Islet precursor cell (in vitro differentiated cells): ENCODE results near the gene CCDC85B.

Experiments used
- DNase-seq: peaks from one replicate; pipeline ENCODE4 v3.0.0-alpha.2; 2018

CCDC85B gene

DNA sequence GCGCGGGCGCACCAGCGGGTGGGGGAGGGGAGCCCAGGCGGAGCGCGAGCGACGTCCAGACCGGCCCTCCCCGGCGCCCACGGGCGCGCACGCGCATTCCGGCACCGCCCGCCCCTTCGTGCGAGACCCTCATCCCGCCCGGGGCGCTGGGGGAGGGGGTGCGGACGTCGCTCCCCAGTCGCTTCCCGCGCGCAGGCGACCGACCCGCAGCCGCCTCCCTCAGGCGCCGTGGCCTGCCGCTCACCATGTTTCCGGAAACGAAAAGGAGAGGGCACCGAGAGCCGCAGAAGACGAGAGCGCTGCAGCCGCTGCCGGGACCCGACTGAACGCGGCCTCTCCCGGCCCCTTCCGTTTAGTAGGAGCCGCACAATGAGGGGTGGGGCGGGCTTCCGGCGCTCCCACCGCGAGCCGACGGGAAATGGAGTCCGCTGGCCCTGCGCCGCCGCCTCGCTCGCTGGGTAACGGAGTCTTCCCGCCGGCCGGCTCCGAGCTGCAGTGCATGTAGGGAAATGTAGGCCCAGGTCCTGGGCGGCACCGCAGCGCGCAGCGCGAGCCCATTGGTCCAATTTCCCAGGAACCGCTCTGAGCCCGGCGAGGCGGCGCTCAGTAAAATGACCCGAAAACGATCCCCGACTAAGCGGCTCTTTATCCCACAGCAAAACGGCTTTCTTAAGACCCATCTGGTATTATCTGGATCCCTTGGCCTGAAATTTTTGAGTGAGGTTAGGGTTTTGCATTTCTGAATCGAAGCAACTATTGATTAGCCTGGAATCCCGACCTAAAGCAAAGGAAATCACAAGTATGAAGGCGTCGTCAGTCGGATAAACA, 32.4 kb upstream of the CCDC85B start, which contains the start of gene CFL1:
CFL1 (minus strand) TSS at position 328 of the 828 bp plus-strand sequence; CDS start at position 247, 81 bp downstream.
- peak; percentile 99 for DNase-seq

DNA sequence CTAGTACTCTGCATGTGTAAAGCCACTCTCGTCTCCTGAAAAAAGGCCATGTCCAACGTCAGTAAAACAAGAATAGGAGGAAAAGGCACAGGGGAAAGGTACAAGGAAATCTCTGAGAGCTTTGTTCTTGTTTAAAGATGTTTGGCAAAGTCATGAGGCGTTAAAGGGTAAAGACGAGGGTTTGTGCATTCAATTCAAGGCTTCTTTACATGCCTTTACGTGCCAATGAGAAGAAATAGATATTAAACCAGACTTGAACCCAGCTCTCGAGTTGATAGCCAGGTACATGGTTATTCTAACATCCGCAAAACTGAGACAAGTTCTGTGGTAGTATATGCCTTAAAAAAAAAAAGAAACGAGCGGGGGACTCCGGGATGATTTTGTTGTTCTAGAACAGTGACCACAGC, 31.8 kb upstream of the CCDC85B start:
- no peak for DNase-seq

DNA sequence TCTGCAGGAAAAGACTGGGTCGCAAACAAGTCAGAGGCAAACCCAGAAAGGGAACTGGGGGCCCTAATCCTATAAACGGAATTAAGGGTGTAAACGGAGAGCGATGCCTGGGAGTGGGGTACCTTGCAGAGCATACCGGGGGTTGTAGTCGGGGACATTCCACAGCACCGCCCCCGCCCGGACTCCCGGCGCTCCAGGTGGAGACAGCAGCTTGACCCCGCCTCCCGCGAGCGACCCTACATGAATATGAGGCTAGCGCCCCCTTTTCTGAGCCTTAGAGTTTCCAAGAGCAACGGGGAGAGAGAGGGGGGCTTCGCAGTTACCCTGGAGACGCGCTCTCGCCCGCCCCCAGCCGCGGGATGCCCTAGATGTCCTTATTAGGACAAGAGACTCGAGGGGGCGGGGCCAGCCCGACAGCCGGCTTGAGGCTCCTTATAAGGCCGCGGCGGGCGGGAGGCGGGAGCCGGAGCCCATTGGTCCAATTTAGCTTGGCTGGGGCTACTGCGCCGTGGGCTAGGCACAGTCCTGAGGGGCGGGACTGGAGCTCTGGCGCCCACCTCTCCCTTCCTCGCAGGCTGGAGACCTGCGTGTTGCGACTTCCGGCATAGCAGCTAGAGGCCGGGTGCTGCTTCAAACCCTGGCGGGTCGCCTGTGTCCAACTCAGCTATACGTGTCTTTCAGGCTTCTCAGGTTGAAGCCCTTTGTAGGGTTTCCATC, 31.2 kb upstream of the CCDC85B start:
- DNase-seq, result peak; percentile 100

DNA sequence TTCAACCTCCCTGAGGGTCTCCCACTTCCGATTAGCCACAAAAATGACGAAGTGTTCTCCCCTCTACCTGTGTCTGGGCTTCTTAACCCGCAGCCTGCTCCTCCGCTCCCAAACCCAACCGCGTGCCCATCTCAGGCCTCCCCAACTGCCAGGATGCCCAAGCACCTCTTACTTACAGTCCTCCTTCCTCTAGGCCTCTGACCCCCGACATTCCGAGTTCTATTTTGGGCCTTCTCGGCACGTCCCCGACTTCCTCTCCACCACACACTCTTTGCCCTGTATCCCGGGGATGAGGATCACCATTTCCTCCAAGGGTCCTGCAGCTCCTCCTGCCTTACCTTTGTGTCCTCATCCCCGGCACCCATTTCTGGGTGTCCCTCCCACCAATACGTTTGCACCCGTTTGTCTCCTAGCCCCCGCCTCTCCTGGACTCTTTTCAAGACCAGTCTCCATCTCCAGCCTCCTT, 30.6 kb upstream of the CCDC85B start:
- no peak for DNase-seq

DNA sequence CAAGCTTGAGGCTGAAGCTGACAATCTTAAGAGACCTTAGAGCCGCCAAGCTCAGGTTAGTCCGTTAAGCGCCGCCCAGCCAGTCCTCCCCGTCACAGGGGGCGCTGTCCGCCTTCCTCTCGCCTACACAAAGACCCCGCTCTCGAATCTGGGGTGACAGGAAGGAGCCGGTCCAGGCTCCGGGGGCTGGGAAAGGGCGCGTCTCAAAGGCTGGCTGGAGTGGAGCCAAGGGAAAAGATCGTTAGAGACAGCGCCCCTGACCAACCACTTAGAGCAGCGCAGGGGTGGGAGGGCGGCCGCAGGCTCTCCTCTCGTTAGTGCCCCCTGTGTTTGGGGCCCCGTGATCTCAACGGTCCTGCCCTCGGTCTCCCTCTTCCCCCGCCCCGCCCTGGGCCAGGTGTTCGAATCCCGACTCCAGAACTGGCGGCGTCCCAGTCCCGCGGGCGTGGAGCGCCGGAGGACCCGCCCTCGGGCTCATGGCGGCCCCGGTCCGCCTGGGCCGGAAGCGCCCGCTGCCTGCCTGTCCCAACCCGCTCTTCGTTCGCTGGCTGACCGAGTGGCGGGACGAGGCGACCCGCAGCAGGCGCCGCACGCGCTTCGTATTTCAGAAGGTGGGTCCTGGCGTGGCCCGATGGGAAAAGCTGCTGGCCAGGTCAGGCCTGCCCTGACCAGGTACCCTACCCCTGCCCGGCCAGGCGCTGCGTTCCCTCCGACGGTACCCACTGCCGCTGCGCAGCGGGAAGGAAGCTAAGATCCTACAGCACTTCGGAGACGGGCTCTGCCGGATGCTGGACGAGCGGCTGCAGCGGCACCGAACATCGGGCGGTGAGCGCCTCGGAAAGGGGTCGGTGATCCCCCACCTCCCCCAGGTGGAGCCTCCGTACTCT, 30.0 kb upstream of the CCDC85B start, which contains the start of gene MUS81:
MUS81 (plus strand) TSS at position 156 of the 887 bp plus-strand sequence; CDS start at position 477, 321 bp downstream.
- DNase-seq, result peak; percentile 98

DNA sequence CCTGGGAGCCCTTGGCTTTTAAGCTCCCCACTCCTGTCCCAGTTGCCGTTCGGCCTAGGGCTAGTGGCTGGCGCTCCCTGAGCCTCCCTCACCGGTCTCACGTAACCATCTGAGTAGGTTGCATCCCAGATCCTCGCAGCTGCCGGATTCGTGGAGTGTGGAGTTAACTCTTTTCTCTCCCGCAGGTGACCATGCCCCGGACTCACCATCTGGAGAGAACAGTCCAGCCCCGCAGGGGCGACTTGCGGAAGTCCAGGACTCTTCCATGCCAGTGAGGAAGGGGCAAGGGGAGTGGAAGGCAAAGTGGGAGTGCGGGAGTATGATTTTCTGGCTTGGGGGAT, 29.3 kb upstream of the CCDC85B start:
- DNase-seq, result no peak

DNA sequence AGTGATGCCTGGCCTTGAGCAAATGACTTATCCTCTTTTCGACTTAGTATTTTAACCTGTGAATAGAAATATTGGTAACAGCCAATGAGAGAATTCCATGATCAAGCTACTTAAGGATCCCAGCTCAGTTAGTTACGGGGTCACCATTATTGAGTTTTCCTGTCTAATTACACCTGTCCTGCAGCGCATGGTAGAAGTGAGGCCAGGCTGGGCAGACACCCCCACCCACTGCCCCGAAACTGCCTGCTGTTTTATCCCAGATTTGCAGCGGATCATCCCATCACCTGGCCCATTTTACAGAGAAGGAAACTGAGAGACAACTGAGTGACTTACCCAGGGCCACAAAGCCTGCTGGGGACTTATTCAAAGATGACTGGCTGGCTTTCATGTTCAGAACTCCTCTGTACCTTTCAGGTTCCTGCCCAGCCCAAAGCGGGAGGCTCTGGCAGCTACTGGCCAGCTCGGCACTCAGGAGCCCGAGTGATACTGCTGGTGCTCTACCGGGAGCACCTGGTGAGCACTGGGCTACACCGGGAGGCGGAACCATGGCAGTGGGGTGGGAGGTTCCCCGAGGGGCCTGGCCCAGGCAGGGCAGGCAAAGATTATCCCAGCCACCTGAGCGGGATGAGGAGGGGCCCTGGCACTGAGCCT, 28.8 kb upstream of the CCDC85B start:
- no peak for DNase-seq

DNA sequence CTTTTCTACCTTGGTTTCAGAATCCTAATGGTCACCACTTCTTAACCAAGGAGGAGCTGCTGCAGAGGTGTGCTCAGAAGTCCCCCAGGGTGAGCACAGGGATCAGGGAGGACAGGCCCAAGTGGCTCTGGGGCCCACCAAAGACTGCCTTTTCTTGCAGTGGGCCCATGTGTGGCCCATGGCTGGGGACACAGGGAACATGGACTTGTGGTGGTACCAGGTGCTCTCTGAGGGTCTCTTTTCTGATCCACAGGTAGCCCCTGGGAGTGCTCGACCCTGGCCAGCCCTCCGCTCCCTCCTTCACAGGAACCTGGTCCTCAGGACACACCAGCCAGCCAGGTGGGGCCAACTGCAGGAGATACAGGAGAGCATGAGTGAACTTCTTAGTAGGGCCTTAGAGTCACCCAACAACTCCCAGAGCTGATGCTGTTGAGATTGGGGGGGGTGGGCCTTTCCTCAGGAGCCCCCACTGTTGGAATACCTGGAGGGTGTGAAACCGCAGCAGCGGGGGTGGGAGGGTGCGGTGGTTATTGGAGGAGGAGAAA, 28.2 kb upstream of the CCDC85B start:
- no peak for DNase-seq

DNA sequence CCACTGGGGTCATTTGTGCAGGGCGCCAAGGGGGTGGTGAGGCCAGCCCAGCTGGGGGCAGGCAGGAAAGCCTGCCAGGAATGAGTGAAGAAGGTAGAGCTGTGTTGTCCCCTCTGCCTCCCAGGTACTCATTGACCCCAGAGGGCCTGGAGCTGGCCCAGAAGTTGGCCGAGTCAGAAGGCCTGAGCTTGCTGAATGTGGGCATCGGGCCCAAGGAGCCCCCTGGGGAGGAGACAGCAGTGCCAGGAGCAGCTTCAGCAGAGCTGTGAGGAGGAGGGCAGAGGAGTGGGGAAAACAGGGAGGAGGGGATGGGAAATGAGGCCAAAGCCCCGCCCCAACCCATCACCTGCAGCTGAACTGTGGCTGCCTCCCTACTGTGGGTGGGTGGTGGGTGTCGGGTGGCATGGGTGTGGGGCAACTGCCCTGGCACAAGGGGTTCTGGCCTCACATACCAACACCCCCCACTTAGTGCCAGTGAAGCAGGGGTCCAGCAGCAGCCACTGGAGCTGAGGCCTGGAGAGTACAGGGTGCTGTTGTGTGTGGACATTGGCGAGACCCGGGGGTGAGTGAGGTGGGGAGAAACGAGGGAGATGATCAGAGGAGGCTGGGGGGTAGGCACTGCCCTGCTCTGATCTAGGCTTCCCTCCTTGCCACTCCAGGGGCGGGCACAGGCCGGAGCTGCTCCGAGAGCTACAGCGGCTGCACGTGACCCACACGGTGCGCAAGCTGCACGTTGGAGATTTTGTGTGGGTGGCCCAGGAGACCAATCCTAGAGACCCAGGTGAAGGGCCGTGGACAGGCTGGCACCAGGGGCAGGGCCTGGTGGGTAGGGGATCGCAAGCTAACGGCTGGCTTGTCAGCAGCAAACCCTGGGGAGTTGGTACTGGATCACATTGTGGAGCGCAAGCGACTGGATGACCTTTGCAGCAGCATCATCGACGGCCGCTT, 27.3 kb upstream of the CCDC85B start:
- DNase-seq, result no peak

DNA sequence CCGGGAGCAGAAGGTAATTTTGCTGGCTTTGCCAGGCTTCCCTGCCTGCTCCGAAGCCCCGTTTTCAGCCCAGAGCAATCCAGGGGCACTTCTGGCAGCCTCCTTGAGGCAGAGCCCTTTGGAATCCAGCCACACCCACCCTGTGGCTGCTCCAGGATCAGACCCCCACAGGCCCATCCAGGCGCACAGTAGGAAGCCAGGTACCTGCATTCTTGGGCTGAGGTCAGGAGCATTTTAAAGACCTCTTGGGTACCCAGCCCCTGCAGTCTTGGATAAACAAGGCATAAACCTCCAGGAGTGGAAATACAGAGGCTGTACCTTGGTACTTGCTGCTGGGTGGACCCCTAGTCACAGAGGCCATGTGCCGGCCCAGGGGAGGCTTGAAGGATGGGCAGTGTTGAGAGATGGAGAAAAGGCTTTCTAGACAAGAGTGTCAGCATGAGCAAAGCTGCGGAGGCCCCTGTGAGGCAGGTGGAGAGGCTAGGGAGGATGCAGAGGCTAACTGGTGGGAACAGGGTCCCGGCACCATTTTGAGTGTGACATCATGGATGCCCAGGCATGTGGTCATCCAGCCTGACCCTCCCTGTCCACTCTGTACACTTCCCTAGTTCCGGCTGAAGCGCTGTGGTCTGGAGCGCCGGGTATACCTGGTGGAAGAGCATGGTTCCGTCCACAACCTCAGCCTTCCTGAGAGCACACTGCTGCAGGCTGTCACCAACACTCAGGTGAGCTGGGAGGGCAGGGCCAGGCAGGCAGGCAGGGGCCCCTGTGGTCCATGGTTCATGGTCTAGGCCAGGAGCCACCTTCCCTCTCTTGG, 26.4 kb upstream of the CCDC85B start:
- no peak for DNase-seq

DNA sequence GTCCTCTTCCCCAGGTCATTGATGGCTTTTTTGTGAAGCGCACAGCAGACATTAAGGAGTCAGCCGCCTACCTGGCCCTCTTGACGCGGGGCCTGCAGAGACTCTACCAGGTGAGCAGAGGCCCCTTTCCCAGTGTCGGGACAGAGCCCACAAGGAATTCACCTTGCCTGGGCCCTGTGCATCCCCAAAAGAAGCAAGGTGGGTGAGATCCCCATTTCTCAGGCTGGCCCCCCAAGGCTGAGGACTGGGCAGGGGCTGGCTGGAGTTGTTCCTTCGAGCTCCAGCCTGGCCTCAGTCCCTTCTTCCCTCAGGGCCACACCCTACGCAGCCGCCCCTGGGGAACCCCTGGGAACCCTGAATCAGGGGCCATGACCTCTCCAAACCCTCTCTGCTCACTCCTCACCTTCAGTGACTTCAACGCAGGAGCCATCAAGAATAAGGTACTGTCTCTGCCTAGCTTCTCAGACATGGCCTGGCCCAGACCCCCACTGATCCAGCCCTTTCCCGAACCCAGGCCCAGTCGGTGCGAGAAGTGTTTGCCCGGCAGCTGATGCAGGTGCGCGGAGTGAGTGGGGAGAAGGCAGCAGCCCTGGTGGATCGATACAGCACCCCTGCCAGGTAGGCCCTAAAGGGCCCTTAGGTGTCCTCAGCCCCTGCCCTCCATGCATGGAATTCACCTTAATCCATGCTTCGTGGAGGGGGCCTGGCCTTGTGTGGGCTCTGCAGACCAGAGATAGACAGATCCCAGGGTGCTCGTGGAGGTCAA, 25.6 kb upstream of the CCDC85B start:
- DNase-seq, result no peak

DNA sequence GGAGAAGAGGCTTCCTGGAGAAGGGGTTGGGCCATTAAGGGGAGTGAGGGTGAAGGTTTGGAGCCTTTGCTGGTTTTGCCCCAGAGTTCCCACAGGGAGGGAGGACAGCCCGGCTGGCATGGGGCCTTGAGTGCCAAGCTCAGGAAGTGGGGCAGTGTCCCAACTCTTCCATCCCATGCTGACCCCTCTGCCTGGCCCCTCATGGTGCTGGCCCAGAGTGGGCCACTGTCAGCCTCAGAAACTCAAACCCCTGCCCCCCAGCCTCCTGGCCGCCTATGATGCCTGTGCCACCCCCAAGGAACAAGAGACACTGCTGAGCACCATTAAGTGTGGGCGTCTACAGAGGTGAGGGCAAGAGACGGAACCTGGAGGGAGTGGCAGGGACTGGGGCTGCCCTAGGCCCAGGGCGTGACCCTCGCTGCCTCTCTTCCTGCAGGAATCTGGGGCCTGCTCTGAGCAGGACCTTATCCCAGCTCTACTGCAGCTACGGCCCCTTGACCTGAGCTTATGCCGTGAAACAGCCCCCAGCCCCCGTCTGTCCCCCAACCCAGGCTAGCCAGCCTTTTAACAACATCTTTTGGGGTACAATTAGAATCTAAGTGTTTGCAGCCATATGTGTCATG, 24.8 kb upstream of the CCDC85B start:
- DNase-seq, result no peak

DNA sequence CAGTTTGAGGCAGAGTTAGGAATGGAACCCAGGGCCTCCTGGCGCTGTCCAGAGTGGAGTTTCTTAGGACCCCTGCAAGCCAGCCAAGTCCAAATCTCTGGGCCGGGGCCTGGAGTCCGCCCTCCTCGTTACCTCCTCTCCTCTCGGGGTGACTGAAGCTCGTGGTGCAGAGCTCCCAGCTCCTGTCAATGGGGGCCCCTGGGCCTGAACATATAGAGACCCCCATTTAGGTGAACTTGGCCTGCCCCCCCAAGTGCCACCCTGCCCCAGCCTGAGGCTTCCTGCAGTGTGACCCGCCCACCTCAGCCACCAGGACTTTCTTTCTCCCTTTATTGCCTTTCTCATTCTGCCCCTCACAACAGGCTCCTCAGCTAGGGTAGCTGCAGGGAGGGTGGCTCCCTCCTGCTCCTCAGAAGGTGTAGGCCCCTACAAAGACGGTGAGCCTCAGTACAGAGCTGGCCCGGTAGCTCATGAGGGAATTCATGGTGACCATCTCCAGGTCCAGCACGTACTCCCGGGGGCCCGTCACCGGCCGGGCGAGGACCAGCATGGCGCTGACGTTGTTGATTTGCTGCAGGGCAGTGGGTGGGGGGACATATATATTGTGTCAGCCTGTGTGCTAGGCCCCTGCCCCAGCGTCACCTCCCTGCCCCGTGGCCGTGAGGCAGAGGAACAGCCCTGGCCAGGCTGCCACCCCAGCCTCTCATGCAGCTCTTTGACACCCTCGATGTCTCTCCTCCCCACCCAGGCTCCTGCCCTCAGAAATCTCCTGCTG, 23.8 kb upstream of the CCDC85B start:
- DNase-seq, result no peak

DNA sequence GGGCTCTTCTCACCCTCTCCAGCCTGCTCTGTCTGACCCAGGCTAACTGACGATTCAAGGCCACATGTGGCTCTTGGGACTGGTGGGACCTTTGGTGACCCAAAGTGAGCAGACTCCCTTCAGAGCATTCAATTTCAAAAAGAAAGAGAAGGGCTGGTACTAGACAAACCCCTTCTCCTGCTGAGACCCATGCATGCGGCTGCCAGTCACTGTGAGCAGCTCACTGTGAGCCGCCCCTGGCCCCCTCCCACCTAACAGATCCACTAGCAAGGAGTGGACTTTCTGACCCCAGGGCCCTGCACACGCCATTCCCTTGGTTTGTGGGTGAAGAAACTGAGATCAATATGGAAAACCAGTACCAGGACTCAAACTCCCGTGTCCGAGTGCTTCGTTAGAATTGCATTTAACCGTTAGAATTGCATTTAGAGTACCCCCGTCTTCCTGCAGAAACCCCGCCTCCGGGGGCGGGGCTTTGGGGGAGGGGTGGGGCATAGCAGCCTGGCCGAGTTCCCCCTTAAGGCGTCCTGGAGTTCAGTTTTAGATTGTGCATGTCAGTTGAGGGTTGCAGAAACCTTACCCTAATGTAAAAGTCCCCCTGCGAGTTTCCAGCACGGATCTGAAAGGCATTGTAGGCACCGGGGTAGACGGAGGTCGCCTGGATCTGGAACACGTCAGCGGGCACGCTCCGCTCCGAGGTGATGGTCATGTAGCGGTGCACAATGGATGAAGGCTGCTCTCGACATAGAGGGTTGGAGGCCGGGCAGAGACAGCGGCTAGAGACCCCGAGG, 23.0 kb upstream of the CCDC85B start:
- DNase-seq, result peak; percentile 62

DNA sequence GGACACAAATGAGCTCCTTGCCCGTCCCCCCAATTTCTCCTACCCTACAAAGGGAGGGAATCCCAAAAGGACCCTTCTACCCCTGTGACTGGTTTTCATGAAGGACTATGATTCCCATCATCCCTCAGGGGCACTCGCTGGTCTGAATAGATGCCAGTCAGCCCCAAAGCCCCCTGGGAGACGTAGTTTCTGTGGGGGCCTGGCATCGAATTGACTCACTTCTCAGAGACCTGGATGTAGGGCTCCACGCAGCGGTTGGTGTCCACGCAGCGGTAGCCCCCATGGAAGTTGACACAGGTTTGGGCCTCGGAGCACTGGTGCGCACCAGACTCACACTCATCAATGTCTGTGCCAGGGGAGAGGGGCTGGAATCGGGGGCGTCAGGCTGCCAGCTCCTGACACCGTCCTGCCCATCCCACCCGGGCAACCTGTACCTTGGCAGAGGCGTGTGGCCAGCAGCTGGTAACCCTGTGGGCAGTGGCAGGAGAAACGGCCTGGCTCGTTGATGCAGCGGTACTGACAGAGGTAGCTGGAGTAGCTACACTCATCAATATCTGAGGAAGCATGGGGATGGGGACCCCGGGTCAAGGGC, 22.3 kb upstream of the CCDC85B start:
- DNase-seq, result no peak

DNA sequence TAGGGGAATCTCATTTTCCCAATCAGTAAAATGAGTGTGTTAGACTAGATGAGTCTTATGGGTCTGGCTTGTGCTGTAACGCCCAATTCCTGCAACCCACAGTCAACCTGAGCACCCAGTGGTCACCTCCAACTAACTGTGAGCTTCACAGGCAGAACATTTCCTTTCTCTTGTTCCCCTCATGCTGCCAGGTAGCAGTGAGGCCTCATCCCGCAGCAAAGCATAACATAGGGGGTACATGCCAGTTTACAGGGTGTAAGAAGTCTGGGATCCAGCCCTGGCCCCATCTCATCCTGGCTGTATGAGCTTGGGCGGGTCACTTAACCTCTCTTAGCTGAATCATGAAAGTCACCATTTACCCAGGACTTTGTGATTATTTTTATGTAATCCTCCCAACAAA, 21.6 kb upstream of the CCDC85B start:
- no peak for DNase-seq
